Activated CD4-positive, CD25-positive, alpha-beta regulatory T cell treated with anti-CD3 and anti-CD28 coated beads, Interleukin-2, amount 50 U/mL, for 72 hours (primary cell): ENCODE data around the gene ARHGAP21.

Experiments used
- DNase-seq: peaks from one replicate; pipeline ENCODE4 v3.0.0; 2021

Gene ARHGAP21

GRCh38 chr10:24722131-24722675, 1.5 kb downstream of the ARHGAP21 start:
- no peak for DNase-seq

- DNase-seq: no peak
These were observed 2.2 kb downstream of the ARHGAP21 start for GRCh38 chr10:24721229-24722106.

- DNase-seq: no peak
These were observed 3.6 kb downstream of the ARHGAP21 start for GRCh38 chr10:24720096-24720495.

GRCh38 chr10:24718031-24718855, 5.4 kb downstream of the ARHGAP21 start:
- no peak for DNase-seq

GRCh38 chr10:24716295-24716694, 7.4 kb downstream of the ARHGAP21 start:
- DNase-seq: no peak

- DNase-seq: no peak
These were observed 8.4 kb downstream of the ARHGAP21 start for GRCh38 chr10:24715246-24715769.

GRCh38 chr10:24713086-24713485, 10.6 kb downstream of the ARHGAP21 start:
- no peak for DNase-seq

GRCh38 chr10:24711465-24711864, 12.2 kb downstream of the ARHGAP21 start:
- no peak for DNase-seq

GRCh38 chr10:24708081-24708480, 15.6 kb downstream of the ARHGAP21 start:
- DNase-seq: no peak

GRCh38 chr10:24707445-24707844, 16.2 kb downstream of the ARHGAP21 start:
- no peak for DNase-seq

GRCh38 chr10:24706479-24707118, 17.1 kb downstream of the ARHGAP21 start:
- no peak for DNase-seq

GRCh38 chr10:24703700-24704099, 20.0 kb downstream of the ARHGAP21 start:
- no peak for DNase-seq

GRCh38 chr10:24701447-24701846, 22.2 kb downstream of the ARHGAP21 start:
- DNase-seq: no peak

GRCh38 chr10:24700948-24701347, 22.7 kb downstream of the ARHGAP21 start:
- DNase-seq: no peak

GRCh38 chr10:24698270-24698669, 25.4 kb downstream of the ARHGAP21 start:
- no peak for DNase-seq

- DNase-seq: no peak
These were observed 26.6 kb downstream of the ARHGAP21 start for GRCh38 chr10:24697080-24697479.

- no peak for DNase-seq
These were observed 28.2 kb downstream of the ARHGAP21 start for GRCh38 chr10:24695452-24695851.

- no peak for DNase-seq
These were observed 29.6 kb downstream of the ARHGAP21 start for GRCh38 chr10:24694086-24694485.

- no peak for DNase-seq
These were observed 32.6 kb downstream of the ARHGAP21 start for GRCh38 chr10:24690961-24691512.

GRCh38 chr10:24685958-24686540, 37.6 kb downstream of the ARHGAP21 start:
- no peak for DNase-seq

GRCh38 chr10:24683554-24683953, 40.1 kb downstream of the ARHGAP21 start:
- no peak for DNase-seq

GRCh38 chr10:24681572-24682088, 42.1 kb downstream of the ARHGAP21 start:
- DNase-seq: no peak
